ENCODE data around the gene PIGC.
A peak's percentile ranks its signal among the peaks of the same experiment; 100 is the strongest.
"Not testable (repeated sequence)": the region's sequence is repeated elsewhere in the genome, so short reads cannot be mapped to it uniquely, and the experiment has no call there.

Gene PIGC

GRCh38 chr1:172465617-172466016, 21.7 kb upstream of the PIGC start:
- DNase-seq, result no peak

DNA sequence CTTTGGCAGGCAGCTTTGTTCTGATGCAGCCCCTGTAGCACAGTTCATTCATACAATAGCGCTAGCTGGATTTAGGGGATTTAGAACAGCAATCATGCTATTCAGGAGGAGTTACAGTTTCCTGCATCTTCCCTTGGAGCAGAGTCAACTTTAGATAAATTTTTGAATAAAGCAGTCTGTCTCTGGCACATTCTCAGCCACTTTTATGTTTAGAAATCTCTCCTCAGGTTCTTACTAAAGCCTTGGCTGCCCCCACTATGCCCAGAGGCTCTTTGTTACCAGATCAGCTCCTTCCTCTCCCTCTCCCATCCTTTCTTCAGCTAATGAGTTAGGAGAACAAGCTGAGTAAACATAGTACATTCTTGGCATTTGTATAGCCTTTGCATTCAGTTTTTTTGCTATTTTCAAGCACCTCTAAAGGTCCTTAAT, 17.0 kb upstream of the PIGC start:
- no peak for DNase-seq

GRCh38 chr1:172460177-172460576, 16.3 kb upstream of the PIGC start:
- no peak for DNase-seq

GRCh38 chr1:172457479-172458130, 13.7 kb upstream of the PIGC start:
- DNase-seq, result no peak

GRCh38 chr1:172456344-172456769, 12.5 kb upstream of the PIGC start:
- DNase-seq, result no peak

DNA sequence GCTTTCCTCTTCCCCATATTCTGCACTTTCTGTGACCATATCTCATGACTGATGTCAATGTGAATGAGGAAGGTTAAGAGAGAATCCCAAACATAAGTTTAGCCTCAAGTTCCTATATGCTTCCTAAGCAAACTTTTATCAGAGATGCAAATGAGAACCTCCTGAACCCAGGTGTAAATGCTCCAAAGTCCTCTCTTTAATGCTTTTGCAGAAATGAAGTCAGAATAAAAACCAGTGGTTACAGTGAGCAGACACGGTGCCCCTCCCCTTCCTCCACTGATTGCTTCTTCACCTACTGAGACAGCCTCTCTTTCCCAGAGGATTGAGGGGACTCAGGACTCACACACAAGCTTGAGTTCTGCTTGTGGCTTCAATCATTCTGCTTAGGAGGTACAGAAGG, 11.6 kb upstream of the PIGC start:
- no peak for DNase-seq

DNA sequence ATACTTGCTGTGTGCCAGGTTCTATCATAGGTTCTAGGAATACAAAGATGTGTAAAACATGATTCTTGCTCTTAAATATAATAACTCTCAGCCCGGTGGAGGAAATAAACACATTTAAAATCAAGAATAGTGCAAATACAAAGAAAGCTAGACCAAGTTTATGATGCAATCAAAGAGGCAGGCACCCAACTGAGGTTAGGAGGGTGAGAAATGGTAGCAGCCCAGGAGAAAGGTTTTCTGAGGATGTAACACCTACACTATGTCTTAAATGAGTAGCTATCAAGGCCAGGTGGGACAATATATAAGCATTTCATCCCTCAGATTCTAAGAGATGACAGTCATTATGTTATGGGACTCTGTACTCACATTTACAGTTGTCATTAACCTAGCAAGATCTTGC, 9.7 kb upstream of the PIGC start:
- no peak for DNase-seq

- DNase-seq, result no peak
These were observed 9.3 kb upstream of the PIGC start for GRCh38 chr1:172453153-172453545.

- DNase-seq, result no peak
These were observed 8.8 kb upstream of the PIGC start for GRCh38 chr1:172452536-172453152.

DNA sequence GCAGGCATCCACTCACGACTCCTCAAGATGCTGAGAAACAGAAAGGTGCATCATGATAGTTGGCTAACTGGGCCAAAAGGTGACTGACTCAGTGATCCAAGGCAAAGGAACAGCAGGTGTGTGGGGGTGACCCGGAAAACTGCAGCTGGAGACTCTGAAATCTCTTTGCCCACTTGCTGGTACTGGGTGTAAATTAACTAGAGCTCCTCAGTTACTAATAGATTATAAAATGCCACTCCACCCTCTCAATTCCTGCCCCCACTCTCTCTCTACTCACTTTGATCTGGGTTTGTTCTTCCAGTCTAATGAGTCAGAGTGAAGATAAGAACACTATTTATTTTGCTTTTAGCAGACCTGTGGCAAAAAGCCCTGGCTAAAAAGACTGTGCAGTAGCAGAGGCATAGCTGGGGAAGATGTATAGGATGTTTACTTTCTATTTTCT, 7.2 kb upstream of the PIGC start:
- no peak for DNase-seq

DNA sequence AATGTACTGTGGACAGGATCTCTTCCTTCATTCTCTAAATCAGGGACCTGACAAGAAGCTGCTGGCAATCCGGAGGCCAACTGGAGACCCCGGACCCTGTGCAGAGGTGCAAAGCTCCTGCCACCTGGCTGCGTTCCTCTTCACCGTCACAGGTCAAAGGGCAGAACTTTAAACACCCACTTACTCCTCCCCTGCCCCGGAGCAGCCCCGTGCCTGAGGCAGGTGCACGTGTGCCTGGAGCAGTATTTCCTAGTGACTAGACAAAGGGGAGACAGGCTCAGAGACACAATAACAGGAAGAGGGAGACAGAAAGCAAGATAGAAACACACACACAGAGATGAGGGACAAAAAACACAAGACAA, 6.6 kb upstream of the PIGC start:
- DNase-seq, result no peak

DNA sequence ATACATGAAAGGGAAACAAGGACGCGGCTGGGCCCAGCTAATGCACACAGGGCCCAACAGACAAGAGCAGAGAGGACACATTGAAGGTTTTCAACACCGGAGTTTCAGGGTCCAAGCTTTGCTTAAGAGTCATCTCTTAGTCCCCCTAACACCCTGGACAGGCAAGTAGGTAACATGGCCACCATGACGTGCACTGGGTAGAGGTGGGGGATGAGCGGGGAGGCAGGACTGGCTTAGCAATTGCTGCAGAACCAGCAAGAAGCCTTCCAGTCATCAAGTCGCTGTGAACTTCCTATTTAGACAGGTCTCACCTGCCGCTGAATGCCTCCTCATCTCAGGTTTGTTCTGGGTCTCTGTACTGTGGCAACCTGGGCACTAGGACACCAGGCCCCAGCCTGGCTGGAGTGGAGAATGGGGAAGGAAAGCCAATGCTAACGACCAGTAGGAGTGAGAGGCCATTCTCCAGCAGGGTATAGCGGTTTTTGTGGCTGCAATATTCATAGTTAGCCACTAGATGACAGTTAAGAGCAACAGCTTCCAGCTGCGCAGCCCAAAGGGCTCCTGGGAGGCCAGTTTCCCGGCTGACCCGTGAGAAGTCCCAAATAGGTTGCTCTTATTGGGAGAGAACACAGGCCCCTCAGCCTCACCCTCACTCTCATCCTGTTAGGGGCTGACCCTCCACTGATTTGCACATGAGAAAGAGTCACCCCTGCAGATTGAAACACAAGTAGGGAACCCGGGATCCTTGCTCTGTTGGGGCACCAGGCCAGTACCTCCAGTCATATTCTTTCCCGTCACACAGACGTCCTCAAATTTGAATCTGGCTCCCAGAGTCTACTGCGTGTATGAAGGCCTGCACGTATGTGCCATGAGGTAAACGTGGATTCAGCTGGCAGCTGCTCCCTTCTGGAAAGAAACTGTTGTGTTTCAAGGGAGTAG, 6.0 kb upstream of the PIGC start:
- peak; percentile 16 for DNase-seq

- no peak for DNase-seq
These were observed 5.2 kb upstream of the PIGC start for GRCh38 chr1:172448995-172449584.

DNA sequence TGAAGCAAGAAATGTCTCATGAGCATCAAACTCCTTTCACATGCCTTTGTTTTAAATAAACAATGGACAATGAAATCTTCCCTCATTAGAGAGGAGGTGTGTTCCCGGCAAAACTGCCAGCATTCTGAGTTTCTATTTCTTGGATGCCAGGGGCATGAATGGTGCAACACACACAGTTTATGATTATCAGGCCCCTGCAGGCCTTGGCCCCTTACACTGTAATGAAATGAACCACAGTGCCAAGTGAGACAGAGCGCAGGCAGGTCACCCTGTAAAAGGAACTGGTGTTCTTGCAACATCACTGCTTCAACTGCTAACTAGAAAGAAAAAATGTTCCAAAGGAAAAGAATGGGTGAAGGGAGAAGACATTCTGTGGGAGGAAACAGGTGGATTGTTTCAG, 3.8 kb upstream of the PIGC start:
- no peak for DNase-seq

GRCh38 chr1:172446547-172446946, 2.7 kb upstream of the PIGC start:
- DNase-seq, result no peak

DNA sequence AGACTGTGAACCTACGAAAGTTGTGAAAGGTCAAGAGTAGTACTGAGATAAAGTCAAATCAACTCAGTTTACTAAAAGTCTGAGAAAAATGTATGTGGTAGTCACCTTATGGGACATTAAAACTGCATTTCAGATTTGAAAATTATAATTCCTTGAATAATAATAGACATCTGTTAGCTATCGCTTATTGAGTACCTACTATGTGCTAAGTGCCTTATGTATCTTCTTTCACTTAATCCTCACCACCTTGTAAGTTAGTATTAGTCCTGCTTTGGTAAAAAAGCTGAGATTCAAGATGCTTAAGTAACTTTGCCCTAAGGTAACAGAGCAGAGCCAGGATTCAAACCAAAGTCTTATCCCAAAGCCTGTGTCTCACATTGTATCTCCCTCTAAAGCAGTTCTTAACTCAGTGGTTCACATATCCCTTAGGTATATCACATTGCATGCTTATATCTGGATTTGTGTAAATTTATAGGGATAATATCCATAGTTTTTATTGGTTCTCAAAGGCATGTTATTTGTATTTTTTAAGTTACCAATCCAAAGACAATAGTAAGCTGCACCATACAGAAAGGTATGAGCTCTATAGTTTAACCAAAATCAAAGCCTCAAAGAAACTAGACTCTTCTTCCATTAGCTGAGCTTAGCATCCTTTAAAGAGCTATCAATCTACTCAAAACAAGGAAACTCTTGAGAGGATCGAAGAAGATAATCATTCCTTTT, 865 bp downstream of the PIGC start:
- no peak for DNase-seq

DNA sequence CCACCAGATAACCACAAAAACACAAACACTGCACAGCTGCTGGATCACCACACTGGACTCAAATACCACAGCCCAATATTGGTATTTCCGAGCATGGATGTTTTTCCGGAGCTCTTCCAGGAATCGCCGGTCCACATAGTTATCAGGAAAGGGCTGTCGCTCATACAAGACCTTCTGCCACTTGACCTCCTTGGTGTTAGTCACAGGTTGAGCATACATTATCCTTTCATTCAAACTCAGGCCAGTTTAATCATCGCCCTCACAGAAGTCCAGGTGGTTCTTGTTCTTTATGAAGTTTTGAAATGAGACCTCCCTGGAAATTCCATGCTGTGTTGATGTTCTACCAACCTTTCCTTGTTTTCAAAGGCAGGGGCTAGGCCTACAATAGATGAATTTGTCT, 1.5 kb downstream of the PIGC start:
- no peak for DNase-seq

GRCh38 chr1:172437183-172437582, 6.7 kb downstream of the PIGC start:
- not testable (repeated sequence) for DNase-seq

GRCh38 chr1:172431721-172432192, 12.1 kb downstream of the PIGC start:
- no peak for DNase-seq

GRCh38 chr1:172431204-172431603, 12.7 kb downstream of the PIGC start:
- no peak for DNase-seq

DNA sequence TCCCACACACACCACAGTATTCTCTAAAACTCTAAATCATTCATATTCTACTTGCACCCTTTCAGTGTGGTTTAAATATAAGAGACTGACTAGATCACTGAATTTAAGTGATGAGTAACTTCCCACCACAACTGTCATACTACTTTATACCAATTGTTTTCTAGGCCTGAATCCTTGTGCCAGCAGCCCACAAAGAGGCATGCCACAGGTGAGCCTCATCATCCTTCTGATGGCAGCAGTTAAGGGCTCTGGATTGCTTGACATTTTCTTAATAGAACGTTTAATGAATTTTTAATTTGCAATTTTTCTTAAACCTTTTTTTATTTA, 13.8 kb downstream of the PIGC start:
- no peak for DNase-seq

GRCh38 chr1:172429331-172430127, 14.3 kb downstream of the PIGC start:
- DNase-seq, result peak; percentile 67
